Osteocyte (in vitro differentiated cells): ENCODE data around the gene EFCAB11. TPM values are rescaled to one million over a fixed set of nuclear protein-coding genes. Genes with fewer than 3 reads are reported as not detected.
A peak's percentile ranks its signal among the peaks of the same experiment; 100 is the strongest.

Experiments
- DNase-seq: peaks from one replicate; pipeline ENCODE4 v3.0.0; 2021; ENCODE audit warnings: mixed read lengths; ENCODE audit not compliant: unreplicated experiment; ENCODE audit errors: extremely low spot score
- H3K27ac Mint-ChIP-seq: one replicate; pipeline ENCODE4 v1.8.0; 2021; ENCODE audit warnings: mild to moderate bottlenecking, mixed read lengths; ENCODE audit not compliant: unreplicated experiment
- H3K27me3 Mint-ChIP-seq: one replicate; pipeline ENCODE4 v1.8.0; 2021; ENCODE audit warnings: mixed read lengths; ENCODE audit not compliant: unreplicated experiment
- H3K36me3 Mint-ChIP-seq: one replicate; pipeline ENCODE4 v1.8.0; 2021; ENCODE audit warnings: mixed read lengths; ENCODE audit not compliant: unreplicated experiment
- H3K4me1 Mint-ChIP-seq: one replicate; pipeline ENCODE4 v1.8.0; 2021; ENCODE audit warnings: mixed read lengths; ENCODE audit not compliant: unreplicated experiment
- H3K4me3 Mint-ChIP-seq: one replicate; pipeline ENCODE4 v1.8.0; 2021; ENCODE audit warnings: mild to moderate bottlenecking, moderate library complexity, mixed read lengths; ENCODE audit not compliant: unreplicated experiment
- H3K9me3 Mint-ChIP-seq: one replicate; pipeline ENCODE4 v1.8.0; 2021; ENCODE audit warnings: mixed read lengths; ENCODE audit not compliant: unreplicated experiment
- CTCF ChIP-seq: fragments of 200-600 bp; sonication (generic); IDR thresholded peaks from 2 replicates; pipeline ENCODE4 v1.5.0; 2021; ENCODE audit warnings: antibody characterized with exemption, mild to moderate bottlenecking, moderate library complexity
- total RNA-seq: library from RNA; stranded (reverse); gene quantifications from 2 replicates; pipeline ENCODE4 v1.2.1, GENCODE V29; 2021

The EFCAB11 gene
- total RNA-seq, 1 donor from 2014 or later, result 8.7 TPM

DNA sequence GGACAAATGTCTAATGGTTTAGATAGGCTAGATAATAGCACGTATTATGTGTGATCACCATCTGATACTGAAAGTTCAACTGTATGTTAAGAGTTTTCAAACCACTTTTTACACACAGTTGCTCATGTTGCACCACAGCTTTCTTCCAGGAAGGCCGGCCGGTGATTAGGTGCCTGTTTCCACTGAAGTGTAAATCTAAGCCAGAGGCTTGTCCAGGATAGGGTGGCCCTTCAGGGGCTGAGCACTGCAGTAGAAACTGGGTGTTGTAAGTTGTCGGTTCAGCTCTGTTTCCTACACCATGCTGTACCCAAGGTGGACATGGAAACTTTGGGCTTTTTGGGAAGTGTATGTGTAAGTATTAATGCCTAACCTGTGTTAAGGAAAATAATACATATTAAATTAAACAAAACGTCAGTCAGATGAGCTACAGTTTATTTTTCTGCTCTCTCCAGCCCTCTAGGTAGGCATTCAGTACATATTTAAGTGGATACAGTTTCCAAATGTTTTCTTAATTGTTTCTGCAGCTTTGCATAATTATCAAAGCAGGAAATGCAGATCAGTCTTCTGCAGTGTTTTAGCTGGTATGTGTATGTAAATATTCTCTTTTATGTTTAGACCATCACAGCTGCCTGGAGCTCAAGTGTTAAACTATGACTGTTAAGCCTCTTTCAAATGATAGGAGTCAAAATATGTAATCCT is 32.1 kb upstream of the EFCAB11 start:
- Mint-ChIP-seq H3K27ac (no peak overlapping the region), H3K9me3 (no peaks in the 10 kb centered on the region), H3K4me1 (no peaks in the 10 kb centered on the region), H3K27me3 (no peaks in the 10 kb centered on the region), H3K4me3 (no peak overlapping the region), H3K36me3 (peaks cover 25% of the 10 kb centered on the region)
- TF ChIP-seq CTCF, result no peak
- no peak for DNase-seq

- no peaks in the 10 kb centered on the region for H3K9me3 Mint-ChIP-seq
- H3K27ac Mint-ChIP-seq, result no peak overlapping the region
- H3K27me3 Mint-ChIP-seq, result no peaks in the 10 kb centered on the region
- TF ChIP-seq CTCF, result no peak
- no peak overlapping the region for H3K4me3 Mint-ChIP-seq
- H3K4me1 Mint-ChIP-seq, result no peaks in the 10 kb centered on the region
- no peak for DNase-seq
- peaks cover 37% of the 10 kb centered on the region for H3K36me3 Mint-ChIP-seq
These were observed 28.8 kb upstream of the EFCAB11 start for GRCh38 chr14:89983375-89983774.

DNA sequence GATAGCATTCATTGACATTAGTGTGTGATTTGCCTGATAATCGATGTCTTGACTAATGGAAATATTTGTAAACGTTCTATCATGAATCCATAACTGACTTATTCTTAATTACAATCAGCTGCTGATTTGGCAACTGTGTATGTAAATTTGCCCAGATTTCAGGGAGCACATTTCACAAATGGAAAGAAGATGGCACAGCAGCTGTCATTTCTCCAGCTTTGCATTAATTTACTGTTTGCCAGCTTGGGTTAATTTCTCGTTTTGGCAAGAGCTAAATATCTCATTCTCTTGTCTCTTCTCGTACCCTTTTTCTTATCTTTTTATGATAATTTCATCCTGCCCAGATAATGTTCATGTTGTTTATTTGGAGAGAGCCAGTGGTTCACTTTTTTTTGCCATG is 24.1 kb upstream of the EFCAB11 start:
- Mint-ChIP-seq H3K9me3 (no peaks in the 10 kb centered on the region), H3K27ac (no peak overlapping the region), H3K4me3 (no peak overlapping the region), H3K27me3 (no peaks in the 10 kb centered on the region), H3K4me1 (no peaks in the 10 kb centered on the region), H3K36me3 (peaks cover 24% of the 10 kb centered on the region)
- no peak for TF ChIP-seq CTCF
- no peak for DNase-seq

DNA sequence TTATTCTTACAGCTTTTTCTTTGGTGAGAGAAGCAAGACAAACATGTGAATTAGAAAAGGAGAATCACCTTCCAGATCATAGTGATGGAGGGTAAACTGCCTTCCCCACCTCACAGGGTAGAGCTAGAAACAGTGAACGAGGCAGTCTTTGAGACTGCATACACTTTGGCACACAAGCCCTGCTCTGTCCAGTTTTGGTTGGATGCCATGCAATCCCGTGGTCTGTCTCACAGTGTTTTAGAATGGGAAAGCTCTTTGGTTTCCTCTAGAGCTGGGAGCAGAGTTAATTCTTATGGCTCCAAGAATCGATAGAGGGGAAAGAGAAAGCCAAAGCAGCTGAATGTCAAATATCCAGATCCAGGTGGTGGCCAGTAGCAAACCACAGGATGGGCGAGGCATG is 23.1 kb upstream of the EFCAB11 start:
- Mint-ChIP-seq H3K27ac (no peak overlapping the region), H3K4me3 (no peak overlapping the region), H3K36me3 (peaks cover 15% of the 10 kb centered on the region), H3K4me1 (no peaks in the 10 kb centered on the region), H3K27me3 (no peaks in the 10 kb centered on the region), H3K9me3 (no peaks in the 10 kb centered on the region)
- TF ChIP-seq CTCF, result no peak
- no peak for DNase-seq

DNA sequence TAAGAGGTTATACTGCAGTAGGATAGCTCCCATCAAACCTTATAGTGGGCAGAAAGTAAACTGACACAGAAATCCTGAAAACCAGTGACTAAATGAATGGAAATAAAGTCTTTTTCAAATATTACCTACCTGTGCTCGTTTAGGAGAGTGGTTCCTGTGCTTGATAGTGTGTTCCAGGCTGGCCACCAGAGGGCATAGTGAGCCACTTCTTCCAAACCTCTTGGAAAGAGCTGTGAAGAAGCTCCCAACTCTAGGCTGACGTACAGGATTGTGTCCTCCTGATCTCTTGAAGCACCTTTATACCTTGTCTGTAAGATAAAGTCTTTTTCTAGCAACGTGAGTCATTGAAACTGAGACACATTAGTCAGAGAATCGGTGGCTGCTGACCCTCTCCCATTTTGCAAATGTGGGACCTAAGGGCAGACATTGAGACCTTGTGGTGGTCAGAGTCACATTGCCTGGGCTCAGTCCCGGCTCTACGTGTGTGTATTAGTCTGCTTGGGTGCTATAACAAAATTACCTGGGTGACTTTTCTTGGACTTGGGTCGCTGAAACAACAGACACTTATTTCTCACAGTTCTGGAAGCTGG is 18.8 kb upstream of the EFCAB11 start:
- H3K4me3 Mint-ChIP-seq, result no peak overlapping the region
- DNase-seq, result no peak
- no peaks in the 10 kb centered on the region for H3K9me3 Mint-ChIP-seq
- peaks cover 11% of the 10 kb centered on the region for H3K36me3 Mint-ChIP-seq
- H3K27me3 Mint-ChIP-seq, result no peaks in the 10 kb centered on the region
- no peaks in the 10 kb centered on the region for H3K4me1 Mint-ChIP-seq
- TF ChIP-seq CTCF, result peak; percentile 92
- no peak overlapping the region for H3K27ac Mint-ChIP-seq
